Nephron (organoid): ENCODE data around the gene PEX11A.

ENCODE experiments used
- H3K27ac Mint-ChIP-seq, 3 experiments: 2 replicates each; pipeline ENCODE4 v1.8.0; 2020; ENCODE audit warnings: mixed read lengths in 3 of 3, mild to moderate bottlenecking in 2 of 3, moderate library complexity in 1 of 3
- H3K27me3 Mint-ChIP-seq: 2 replicates; pipeline ENCODE4 v1.8.0; 2021; ENCODE audit warnings: low read depth, mild to moderate bottlenecking, moderate library complexity, mixed read lengths
- H3K36me3 Mint-ChIP-seq: 2 replicates; pipeline ENCODE4 v1.8.0; 2020; ENCODE audit warnings: low read depth, mixed read lengths
- H3K4me1 Mint-ChIP-seq: 2 replicates; pipeline ENCODE4 v1.8.0; 2020; ENCODE audit warnings: mixed read lengths
- H3K4me3 Mint-ChIP-seq, 3 experiments: 2 replicates each; pipeline ENCODE4 v1.8.0; 2020; ENCODE audit warnings: mild to moderate bottlenecking in 3 of 3, mixed read lengths in 3 of 3, moderate library complexity in 2 of 3
- H3K9me3 Mint-ChIP-seq: 2 replicates; pipeline ENCODE4 v1.8.0; 2020; ENCODE audit warnings: mixed read lengths
- TF ChIP-seq, protein P1 (sequence below), 3 experiments: fragments of 200-600 bp; sonication (generic); IDR thresholded peaks; one replicate each; pipeline ENCODE4 v1.5.0; 2021; ENCODE audit warnings: antibody characterized with exemption in 3 of 3; ENCODE audit not compliant: unreplicated experiment in 3 of 3

The PEX11A gene

DNA sequence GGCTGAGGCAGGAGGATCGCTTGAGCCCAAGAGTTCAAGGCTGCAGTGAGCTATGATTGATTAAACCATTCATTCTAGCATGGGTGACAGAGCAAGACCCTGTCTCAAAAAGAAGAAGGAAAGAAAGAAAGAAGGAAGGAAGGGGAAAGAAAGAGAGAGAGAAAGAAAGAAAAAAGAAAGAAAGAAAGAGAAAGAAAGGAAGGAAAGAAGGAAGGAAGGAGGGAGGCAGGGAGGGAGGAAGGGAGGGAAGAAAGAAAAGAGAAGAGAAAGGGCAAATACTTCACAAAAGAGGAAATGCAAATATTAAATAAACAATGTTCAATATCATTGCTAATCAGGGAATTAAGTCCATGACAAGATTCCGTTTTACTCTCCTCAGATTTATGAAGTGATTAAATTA lies 31.3 kb downstream of the PEX11A start:
- TF ChIP-seq, protein P1, sequence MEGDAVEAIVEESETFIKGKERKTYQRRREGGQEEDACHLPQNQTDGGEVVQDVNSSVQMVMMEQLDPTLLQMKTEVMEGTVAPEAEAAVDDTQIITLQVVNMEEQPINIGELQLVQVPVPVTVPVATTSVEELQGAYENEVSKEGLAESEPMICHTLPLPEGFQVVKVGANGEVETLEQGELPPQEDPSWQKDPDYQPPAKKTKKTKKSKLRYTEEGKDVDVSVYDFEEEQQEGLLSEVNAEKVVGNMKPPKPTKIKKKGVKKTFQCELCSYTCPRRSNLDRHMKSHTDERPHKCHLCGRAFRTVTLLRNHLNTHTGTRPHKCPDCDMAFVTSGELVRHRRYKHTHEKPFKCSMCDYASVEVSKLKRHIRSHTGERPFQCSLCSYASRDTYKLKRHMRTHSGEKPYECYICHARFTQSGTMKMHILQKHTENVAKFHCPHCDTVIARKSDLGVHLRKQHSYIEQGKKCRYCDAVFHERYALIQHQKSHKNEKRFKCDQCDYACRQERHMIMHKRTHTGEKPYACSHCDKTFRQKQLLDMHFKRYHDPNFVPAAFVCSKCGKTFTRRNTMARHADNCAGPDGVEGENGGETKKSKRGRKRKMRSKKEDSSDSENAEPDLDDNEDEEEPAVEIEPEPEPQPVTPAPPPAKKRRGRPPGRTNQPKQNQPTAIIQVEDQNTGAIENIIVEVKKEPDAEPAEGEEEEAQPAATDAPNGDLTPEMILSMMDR (IDR thresholded peaks at IDR 0.05; ENCODE audit: unreplicated experiment in 3 of 3): no peak
- Mint-ChIP-seq H3K36me3 (no peaks in the 10 kb centered on the region), H3K9me3 (no peaks in the 10 kb centered on the region), H3K27me3 (peaks cover 8% of the 10 kb centered on the region), H3K27ac (no peak overlapping the region), H3K4me3 (no peak overlapping the region), H3K4me1 (peaks cover 22% of the 10 kb centered on the region)

DNA sequence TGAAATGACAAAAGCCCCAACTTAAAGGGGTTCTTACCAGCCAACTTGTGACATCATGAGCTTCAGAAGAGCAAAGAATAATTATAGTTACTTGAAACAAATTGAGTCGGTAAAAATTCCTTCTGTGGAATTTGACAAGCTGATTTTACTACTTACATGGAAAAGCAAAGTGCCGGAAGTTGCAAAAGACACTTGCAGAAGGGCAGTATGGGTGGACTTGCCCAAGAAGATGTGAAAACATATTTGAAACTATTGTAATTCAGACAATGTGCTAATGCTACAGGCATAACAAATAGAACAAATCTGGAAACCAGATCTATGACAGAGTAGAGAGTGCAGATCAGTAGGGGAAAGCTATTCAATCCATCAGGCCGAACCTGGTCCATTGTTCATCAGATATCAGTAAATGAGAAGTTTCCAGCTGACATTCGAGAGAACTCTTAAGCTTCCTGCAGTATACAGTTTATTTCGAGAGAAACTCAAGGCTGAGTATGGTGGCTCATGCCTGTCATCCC lies 32.8 kb downstream of the PEX11A start:
- no peak overlapping the region for H3K4me3 Mint-ChIP-seq
- H3K27ac Mint-ChIP-seq: no peak overlapping the region
- H3K36me3 Mint-ChIP-seq: no peaks in the 10 kb centered on the region
- H3K9me3 Mint-ChIP-seq: no peaks in the 10 kb centered on the region
- peaks cover 8% of the 10 kb centered on the region for H3K27me3 Mint-ChIP-seq
- H3K4me1 Mint-ChIP-seq: peaks cover 23% of the 10 kb centered on the region
- TF ChIP-seq, protein P1 (IDR thresholded peaks at IDR 0.05; ENCODE audit: unreplicated experiment in 3 of 3): no peak

DNA sequence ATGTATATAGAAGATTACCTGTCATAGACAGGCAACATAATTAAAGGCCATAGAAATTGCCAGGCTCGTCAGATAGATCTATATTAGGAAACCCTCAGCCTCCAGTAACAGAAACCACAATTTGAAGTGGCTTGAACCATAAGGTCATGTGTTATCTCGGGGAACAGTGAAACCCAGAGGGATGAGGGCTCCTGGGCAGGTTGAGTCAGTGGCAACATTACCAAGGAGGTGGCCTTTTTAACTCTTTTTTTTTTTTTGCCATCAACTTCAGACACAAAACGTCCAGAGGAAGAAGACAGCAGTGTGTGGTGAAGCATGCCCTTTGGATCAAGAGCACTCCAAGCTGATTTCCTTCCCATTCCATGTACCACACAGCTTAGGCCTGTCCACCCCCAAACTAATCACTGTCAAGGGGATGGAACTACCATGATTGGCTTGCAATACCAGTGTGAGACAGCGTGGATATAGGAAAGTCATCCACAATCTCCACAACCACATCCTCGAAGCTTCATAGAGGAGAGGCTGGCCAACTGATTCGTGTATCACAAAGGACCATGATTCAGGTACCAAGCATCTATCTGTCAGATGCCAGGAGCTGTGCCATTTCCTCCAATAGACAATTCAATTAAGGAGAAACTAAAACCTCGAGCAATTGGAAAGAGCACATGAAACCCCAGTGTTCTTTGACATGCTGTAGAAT lies 34.3 kb downstream of the PEX11A start:
- Mint-ChIP-seq H3K27ac (peak overlapping the region in 2 of 3 experiments; percentile 86 to 89), H3K4me1 (peaks cover 19% of the 10 kb centered on the region), H3K36me3 (peaks cover 5% of the 10 kb centered on the region), H3K4me3 (peak overlapping the region; percentile 87 to 89 (median 88)), H3K27me3 (peaks cover 8% of the 10 kb centered on the region), H3K9me3 (no peaks in the 10 kb centered on the region)
- TF ChIP-seq, protein P1 (IDR thresholded peaks at IDR 0.05; ENCODE audit: unreplicated experiment in 3 of 3): no peak

DNA sequence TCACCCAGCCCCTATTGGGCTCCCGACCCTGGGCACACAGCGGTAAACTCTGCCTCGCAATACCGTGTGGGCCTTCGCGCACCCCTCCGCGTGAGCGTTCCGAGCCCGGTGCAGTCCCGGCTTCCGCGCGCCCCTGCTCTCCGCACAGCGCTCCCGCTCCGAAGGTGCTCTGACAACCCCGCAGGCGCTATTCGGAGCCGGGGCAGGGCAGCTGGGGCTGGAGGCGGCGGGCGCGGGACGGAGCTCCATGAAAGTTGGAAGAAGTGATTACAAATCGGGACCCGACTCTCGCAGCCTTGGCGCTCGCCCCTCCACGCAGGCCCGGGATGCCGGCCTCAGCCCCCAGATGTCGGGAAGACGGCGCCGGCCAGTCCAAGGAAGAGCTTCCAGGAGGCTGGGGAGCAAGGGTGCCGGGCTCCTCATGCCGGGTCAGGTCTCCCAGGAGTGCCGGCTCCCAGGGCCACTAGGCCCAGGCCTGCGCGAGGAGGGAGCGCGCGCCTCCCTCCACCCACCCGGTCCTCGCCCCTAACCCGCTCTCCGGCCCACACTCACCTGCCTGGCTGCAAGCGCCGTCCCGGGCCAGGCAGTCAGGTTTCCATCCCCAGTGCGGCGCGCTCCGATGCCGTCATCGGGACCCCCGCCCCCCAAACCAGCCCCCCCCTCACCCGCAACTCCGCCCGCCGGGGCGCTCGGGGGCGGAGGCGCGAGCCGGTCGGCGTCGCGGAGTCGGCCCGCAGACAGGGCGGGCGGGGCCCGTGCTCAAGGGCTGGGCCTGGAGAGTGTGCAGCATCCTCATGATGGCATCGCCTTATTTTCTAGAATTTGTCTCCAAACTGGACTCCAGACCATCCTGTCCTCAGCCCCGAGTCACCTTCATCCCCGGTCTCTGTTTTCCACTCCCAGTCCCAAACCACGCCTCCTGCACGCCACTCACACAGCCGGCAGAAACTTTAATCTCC lies 35.4 kb downstream of the PEX11A start, which contains the start of gene KIF7:
Gene KIF7, minus strand, starts transcription at position 621 of the 959 bp plus-strand sequence. CDS start 2,537 bp downstream, outside the sequence.
- H3K36me3 Mint-ChIP-seq: peaks cover 7% of the 10 kb centered on the region
- H3K27ac Mint-ChIP-seq: peak within 1 kb of the TSS; percentile 29 to 89 (median 86)
- TF ChIP-seq, protein P1 (IDR thresholded peaks at IDR 0.05; ENCODE audit: unreplicated experiment in 3 of 3): no peak
- H3K9me3 Mint-ChIP-seq: no peaks in the 10 kb centered on the region
- peaks cover 19% of the 10 kb centered on the region for H3K4me1 Mint-ChIP-seq
- H3K4me3 Mint-ChIP-seq: peak within 1 kb of the TSS; percentile 87 to 89 (median 88)
- peaks cover 4% of the 10 kb centered on the region for H3K27me3 Mint-ChIP-seq

DNA sequence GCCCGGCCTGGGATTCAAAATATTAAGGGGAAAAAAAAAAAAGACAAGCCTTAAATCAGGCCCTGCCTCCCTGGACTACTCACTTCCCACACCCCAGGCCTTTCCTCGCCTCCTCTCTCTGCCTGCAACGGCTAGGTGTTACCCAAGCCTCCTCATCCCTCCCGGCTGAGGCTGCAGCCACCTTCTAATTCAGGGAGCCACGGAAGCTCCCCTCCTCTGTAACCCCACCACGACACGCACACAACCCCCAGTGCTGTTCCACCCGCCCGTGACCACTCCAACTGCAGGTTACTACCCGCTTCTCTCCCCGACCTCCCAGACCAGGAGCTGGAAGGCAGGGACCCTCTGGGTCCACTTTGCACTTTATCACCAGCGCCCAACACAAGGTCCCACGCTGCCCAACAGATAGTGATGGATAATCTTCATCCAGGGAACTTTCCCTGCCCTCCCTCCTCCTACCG lies 36.2 kb downstream of the PEX11A start:
- Mint-ChIP-seq H3K36me3 (peaks cover 15% of the 10 kb centered on the region), H3K27ac (no peak overlapping the region), H3K4me1 (peaks cover 19% of the 10 kb centered on the region), H3K9me3 (no peaks in the 10 kb centered on the region), H3K4me3 (peak overlapping the region; percentile 87 to 89 (median 88)), H3K27me3 (peaks cover 4% of the 10 kb centered on the region)
- TF ChIP-seq, protein P1 (IDR thresholded peaks at IDR 0.05; ENCODE audit: unreplicated experiment in 3 of 3): no peak
